ENCODE data around the gene TBC1D22A. TPM values are rescaled to one million over a fixed set of nuclear protein-coding genes. Genes with fewer than 3 reads are reported as not detected.

Gene TBC1D22A
- total and polyA plus RNA-seq, 2 experiments from 2014 or later, result 9.6 to 13.3 TPM

GRCh38 chr22:46769706-46770105, 7.3 kb downstream of the TBC1D22A start:
- Histone ChIP-seq H3K4me1 (ENCODE audit: insufficient read depth) (peaks cover 11% of the 10 kb centered on the region; the same call in 1 of the 2 replicates), H3F3A (replicated peaks; ENCODE audit: low read depth) (no peaks in the 10 kb centered on the region), H3K27ac (ENCODE audit: low read depth) (no peak overlapping the region), H3K9me2 (ENCODE audit: insufficient read depth) (no peaks in the 10 kb centered on the region), H3K79me2 (replicated peaks; ENCODE audit: insufficient read depth) (peaks cover 87% of the 10 kb centered on the region), H2AFZ (no peak overlapping the region), H3K27me3 (ENCODE audit: insufficient read depth) (no peaks in the 10 kb centered on the region), H3K4me2 (no peak overlapping the region), H3K36me3 (ENCODE audit: insufficient read depth) (no peaks in the 10 kb centered on the region), H4K20me1 (replicated peaks; ENCODE audit: insufficient read depth) (no peaks in the 10 kb centered on the region; the same call in 1 of the 2 replicates), H3K4me3 (no peak overlapping the region)
- Mint-ChIP-seq H3K4me3 (no peak overlapping the region), H3K36me3 (ENCODE audit: low read depth) (peaks cover 8% of the 10 kb centered on the region; the same call in 1 of the 3 replicates), H3K9me3 (no peaks in the 10 kb centered on the region), H3K27ac (peak overlapping the region; percentile 34), H3K27me3 (ENCODE audit: insufficient read depth, low read depth, poor library complexity) (peaks cover 8% of the 10 kb centered on the region), H3K4me1 (peaks cover 14% of the 10 kb centered on the region)
- ATAC-seq (no peak), DNase-seq (ENCODE audit: low spot score) (no peak)
- TF ChIP-seq JUNB (IDR thresholded peaks at IDR 0.05; ENCODE audit: unreplicated experiment) (no peak), ETS1 (IDR thresholded peaks at IDR 0.05) (no peak), ZNF462 (CRISPR knock-in tag; IDR thresholded peaks at IDR 0.05) (no peak), ZNF331 (CRISPR knock-in tag; IDR thresholded peaks at IDR 0.05; ENCODE audit: low read depth) (no peak), ZNF114 (CRISPR knock-in tag; IDR thresholded peaks at IDR 0.05) (no peak), CTCF (conservative IDR thresholded peaks at IDR 0.05; ENCODE audit: low read depth in 2 of 2) (no peak), STAT1 (IDR thresholded peaks at IDR 0.05; ENCODE audit: unreplicated experiment) (no peak), CREB1 (CRISPR knock-in tag; IDR thresholded peaks at IDR 0.05; ENCODE audit: low read depth) (no peak), EZH2phosphoT487 (IDR thresholded peaks at IDR 0.05; ENCODE audit: unreplicated experiment) (no peak), POLR2AphosphoS5 (IDR thresholded peaks at IDR 0.05; ENCODE audit: low read depth) (no peak)
